ENCODE results near the gene LGSN. TPM values are rescaled to one million over a fixed set of nuclear protein-coding genes. Genes with fewer than 3 reads are reported as not detected.

The LGSN gene
- total RNA-seq, 1 experiment from 2014 or later, result 0.30 TPM

DNA sequence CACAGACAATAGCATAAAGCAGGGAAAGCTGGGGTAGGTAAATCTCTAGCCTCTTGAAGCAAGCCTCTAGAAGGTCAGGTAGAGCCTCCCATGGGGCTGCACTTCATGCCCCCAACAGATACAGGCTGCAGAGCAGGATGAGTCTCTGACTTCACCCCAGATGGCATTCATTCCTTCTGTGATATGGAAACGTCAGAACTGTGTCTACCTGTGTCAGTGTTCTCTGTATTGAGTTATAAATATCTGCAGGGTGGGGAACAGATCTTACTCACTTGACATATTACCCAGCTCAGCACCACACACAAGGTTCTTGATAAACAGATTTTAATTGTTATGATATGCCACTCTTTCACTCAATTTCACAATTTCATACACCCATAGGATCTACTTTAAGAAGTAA lies 2.1 kb downstream of the LGSN start:
- CTCF ChIA-PET, result no interaction called here
- BruUV-seq (replicated peaks), result no TSS peak

DNA sequence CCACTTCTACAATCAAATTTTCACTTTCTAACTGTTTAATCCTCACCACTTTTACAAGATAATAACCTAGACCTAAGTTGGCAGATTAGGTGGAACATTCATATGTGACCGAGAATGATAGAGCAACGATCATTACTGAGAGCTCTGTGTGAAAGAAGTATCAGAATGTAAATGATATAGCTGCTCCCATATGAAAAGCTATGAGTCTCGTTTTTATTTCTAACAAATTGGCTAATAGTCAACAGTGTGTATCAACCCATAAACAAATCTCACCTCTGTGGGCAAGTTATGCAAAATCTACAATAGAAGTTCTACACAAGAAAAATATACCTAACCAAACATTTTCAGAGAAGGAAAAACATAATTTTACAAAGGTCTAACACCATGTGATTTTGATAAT lies 3.7 kb downstream of the LGSN start:
- POLR2A ChIA-PET, result no interaction called here

More for the DNA sequence above, 2.1 kb downstream of the LGSN start:
- DNase-seq (ENCODE audit: low read depth, low spot score) (no peak), ATAC-seq (no peak)
- Histone ChIP-seq H3K36me3 (ENCODE audit: control insufficient read depth in 1 of 2, insufficient read depth in 2 of 2, low read length in 2 of 2) (no peaks in the 10 kb centered on the region), H3K4me2 (ENCODE audit: low read length) (no peak overlapping the region), H4K20me1 (ENCODE audit: insufficient read depth) (no peaks in the 10 kb centered on the region), H3K4me3 (replicated peaks in 1 of 2; ENCODE audit: low read depth in 1 of 2, low read length in 2 of 2) (no peak overlapping the region), H3K9ac (ENCODE audit: low read length) (no peak overlapping the region), H2AFZ (ENCODE audit: low read depth, low read length, poor library complexity, severe bottlenecking) (no peak overlapping the region), H3K79me2 (ENCODE audit: insufficient read depth, low read length) (no peaks in the 10 kb centered on the region), H3K27ac (ENCODE audit: low read depth, low read length) (no peak overlapping the region), H3K4me1 (ENCODE audit: control insufficient read depth in 1 of 2, insufficient read depth in 2 of 2, low read length in 2 of 2) (no peaks in the 10 kb centered on the region), H3K27me3 (ENCODE audit: insufficient read depth, low read length) (no peaks in the 10 kb centered on the region), H3K9me3 (ENCODE audit: control insufficient read depth in 1 of 2, insufficient read depth in 1 of 2, low read depth in 1 of 2, low read length in 2 of 2) (no peaks in the 10 kb centered on the region), H3K9me2 (ENCODE audit: insufficient read depth) (no peaks in the 10 kb centered on the region)
- TF ChIP-seq CBX3 (IDR thresholded peaks at IDR 0.05; ENCODE audit: low read depth) (no peak), ELF1 (IDR thresholded peaks at IDR 0.05; ENCODE audit: borderline replicate concordance, low read depth) (no peak), POLR2AphosphoS5 (IDR thresholded peaks at IDR 0.05; ENCODE audit: low read depth, low read length) (no peak), EZH2 (IDR thresholded peaks at IDR 0.05) (no peak)
- TF ChIP-seq, protein P1, sequence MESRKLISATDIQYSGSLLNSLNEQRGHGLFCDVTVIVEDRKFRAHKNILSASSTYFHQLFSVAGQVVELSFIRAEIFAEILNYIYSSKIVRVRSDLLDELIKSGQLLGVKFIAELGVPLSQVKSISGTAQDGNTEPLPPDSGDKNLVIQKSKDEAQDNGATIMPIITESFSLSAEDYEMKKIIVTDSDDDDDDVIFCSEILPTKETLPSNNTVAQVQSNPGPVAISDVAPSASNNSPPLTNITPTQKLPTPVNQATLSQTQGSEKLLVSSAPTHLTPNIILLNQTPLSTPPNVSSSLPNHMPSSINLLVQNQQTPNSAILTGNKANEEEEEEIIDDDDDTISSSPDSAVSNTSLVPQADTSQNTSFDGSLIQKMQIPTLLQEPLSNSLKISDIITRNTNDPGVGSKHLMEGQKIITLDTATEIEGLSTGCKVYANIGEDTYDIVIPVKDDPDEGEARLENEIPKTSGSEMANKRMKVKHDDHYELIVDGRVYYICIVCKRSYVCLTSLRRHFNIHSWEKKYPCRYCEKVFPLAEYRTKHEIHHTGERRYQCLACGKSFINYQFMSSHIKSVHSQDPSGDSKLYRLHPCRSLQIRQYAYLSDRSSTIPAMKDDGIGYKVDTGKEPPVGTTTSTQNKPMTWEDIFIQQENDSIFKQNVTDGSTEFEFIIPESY (IDR thresholded peaks at IDR 0.05; ENCODE audit: extremely low read depth, insufficient replicate concordance, low read length), result no peak
- intact Hi-C loops (cut with micrococcal nuclease), result no loop called here
- RAD21 ChIA-PET (ENCODE audit: low non-redundant PET in 1 of 2, low total read pairs in 2 of 2, uncharacterized antibody in 2 of 2, unreplicated experiment in 2 of 2), result no interaction called here
- POLR2A ChIA-PET, result no interaction called here

More for the DNA sequence above, 3.7 kb downstream of the LGSN start:
- ChIA-PET RAD21 (ENCODE audit: low non-redundant PET in 1 of 2, low total read pairs in 2 of 2, uncharacterized antibody in 2 of 2, unreplicated experiment in 2 of 2) (interaction anchor here in 1 of 2 experiments (0.6 kb wide), 1 partner anchor 320 kb away, joined by 4 read pairs; the partner anchor contains the start of gene PHF3), CTCF (no interaction called here)
- Histone ChIP-seq H3K9me2 (ENCODE audit: insufficient read depth) (no peaks in the 10 kb centered on the region), H3K4me2 (ENCODE audit: low read length) (no peak overlapping the region), H3K27ac (ENCODE audit: low read depth, low read length) (no peak overlapping the region), H3K9ac (ENCODE audit: low read length) (no peak overlapping the region), H3K27me3 (ENCODE audit: insufficient read depth, low read length) (no peaks in the 10 kb centered on the region), H4K20me1 (ENCODE audit: insufficient read depth) (no peaks in the 10 kb centered on the region), H3K4me1 (ENCODE audit: control insufficient read depth in 1 of 2, insufficient read depth in 2 of 2, low read length in 2 of 2) (no peaks in the 10 kb centered on the region), H2AFZ (ENCODE audit: low read depth, low read length, poor library complexity, severe bottlenecking) (no peak overlapping the region), H3K4me3 (replicated peaks in 1 of 2; ENCODE audit: low read depth in 1 of 2, low read length in 2 of 2) (no peak overlapping the region), H3K36me3 (ENCODE audit: control insufficient read depth in 1 of 2, insufficient read depth in 2 of 2, low read length in 2 of 2) (no peaks in the 10 kb centered on the region), H3K9me3 (ENCODE audit: control insufficient read depth in 1 of 2, insufficient read depth in 1 of 2, low read depth in 1 of 2, low read length in 2 of 2) (no peaks in the 10 kb centered on the region), H3K79me2 (ENCODE audit: insufficient read depth, low read length) (no peaks in the 10 kb centered on the region)
- no peak for TF ChIP-seq EGR1 (IDR thresholded peaks at IDR 0.05; ENCODE audit: low read depth)
- no peak for TF ChIP-seq CBX3 (IDR thresholded peaks at IDR 0.05; ENCODE audit: low read depth)
- TF ChIP-seq RAD21 (IDR thresholded peaks at IDR 0.05; ENCODE audit: low read depth), result no peak
- TF ChIP-seq ZFX (IDR thresholded peaks at IDR 0.05), result no peak
- TF ChIP-seq, protein P2, sequence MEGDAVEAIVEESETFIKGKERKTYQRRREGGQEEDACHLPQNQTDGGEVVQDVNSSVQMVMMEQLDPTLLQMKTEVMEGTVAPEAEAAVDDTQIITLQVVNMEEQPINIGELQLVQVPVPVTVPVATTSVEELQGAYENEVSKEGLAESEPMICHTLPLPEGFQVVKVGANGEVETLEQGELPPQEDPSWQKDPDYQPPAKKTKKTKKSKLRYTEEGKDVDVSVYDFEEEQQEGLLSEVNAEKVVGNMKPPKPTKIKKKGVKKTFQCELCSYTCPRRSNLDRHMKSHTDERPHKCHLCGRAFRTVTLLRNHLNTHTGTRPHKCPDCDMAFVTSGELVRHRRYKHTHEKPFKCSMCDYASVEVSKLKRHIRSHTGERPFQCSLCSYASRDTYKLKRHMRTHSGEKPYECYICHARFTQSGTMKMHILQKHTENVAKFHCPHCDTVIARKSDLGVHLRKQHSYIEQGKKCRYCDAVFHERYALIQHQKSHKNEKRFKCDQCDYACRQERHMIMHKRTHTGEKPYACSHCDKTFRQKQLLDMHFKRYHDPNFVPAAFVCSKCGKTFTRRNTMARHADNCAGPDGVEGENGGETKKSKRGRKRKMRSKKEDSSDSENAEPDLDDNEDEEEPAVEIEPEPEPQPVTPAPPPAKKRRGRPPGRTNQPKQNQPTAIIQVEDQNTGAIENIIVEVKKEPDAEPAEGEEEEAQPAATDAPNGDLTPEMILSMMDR (IDR thresholded peaks at IDR 0.05 in 2 of 3, conservative IDR thresholded peaks at IDR 0.05 in 1 of 3; ENCODE audit: borderline replicate concordance in 1 of 3, insufficient read depth in 1 of 3, low read depth in 2 of 3, low read length in 2 of 3), result no peak
- TF ChIP-seq CEBPB (IDR thresholded peaks at IDR 0.05; ENCODE audit: low read depth), result no peak
- no peak for TF ChIP-seq POLR2A (IDR thresholded peaks at IDR 0.05; ENCODE audit: borderline replicate concordance, extremely low read depth, insufficient read depth, insufficient read length)
- no peak for TF ChIP-seq YY1 (IDR thresholded peaks at IDR 0.05; ENCODE audit: extremely low read depth, insufficient replicate concordance, low read depth, low read length)
- no peak for TF ChIP-seq TCF7L2 (IDR thresholded peaks at IDR 0.05; ENCODE audit: borderline replicate concordance, extremely low read depth, insufficient read depth, insufficient read length)
- no peak for TF ChIP-seq ELF1 (IDR thresholded peaks at IDR 0.05; ENCODE audit: borderline replicate concordance, low read depth)
- TF ChIP-seq FOSL1 (IDR thresholded peaks at IDR 0.05; ENCODE audit: low read depth), result no peak
- no peak for TF ChIP-seq JUND (IDR thresholded peaks at IDR 0.05)
- TF ChIP-seq, protein P3, sequence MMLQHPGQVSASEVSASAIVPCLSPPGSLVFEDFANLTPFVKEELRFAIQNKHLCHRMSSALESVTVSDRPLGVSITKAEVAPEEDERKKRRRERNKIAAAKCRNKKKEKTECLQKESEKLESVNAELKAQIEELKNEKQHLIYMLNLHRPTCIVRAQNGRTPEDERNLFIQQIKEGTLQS (IDR thresholded peaks at IDR 0.05), result no peak
- DNase-seq (ENCODE audit: low read depth, low spot score) (no peak), ATAC-seq (no peak)
- intact Hi-C loops (cut with micrococcal nuclease), result no loop called here
- BruUV-seq (replicated peaks), result no TSS peak

All from HCT116 (cell line).